GM21786 (cell line): ENCODE measurements around the gene MTO1.
"Not testable (repeated sequence)": the region's sequence is repeated elsewhere in the genome, so short reads cannot be mapped to it uniquely, and the experiment has no call there.

ENCODE experiments used
- ATAC-seq: cut with Tn5 transposase; IDR thresholded peaks from one replicate; pipeline ENCODE4 v1.9.1; 2021; ENCODE audit not compliant: unreplicated experiment

Gene MTO1

DNA sequence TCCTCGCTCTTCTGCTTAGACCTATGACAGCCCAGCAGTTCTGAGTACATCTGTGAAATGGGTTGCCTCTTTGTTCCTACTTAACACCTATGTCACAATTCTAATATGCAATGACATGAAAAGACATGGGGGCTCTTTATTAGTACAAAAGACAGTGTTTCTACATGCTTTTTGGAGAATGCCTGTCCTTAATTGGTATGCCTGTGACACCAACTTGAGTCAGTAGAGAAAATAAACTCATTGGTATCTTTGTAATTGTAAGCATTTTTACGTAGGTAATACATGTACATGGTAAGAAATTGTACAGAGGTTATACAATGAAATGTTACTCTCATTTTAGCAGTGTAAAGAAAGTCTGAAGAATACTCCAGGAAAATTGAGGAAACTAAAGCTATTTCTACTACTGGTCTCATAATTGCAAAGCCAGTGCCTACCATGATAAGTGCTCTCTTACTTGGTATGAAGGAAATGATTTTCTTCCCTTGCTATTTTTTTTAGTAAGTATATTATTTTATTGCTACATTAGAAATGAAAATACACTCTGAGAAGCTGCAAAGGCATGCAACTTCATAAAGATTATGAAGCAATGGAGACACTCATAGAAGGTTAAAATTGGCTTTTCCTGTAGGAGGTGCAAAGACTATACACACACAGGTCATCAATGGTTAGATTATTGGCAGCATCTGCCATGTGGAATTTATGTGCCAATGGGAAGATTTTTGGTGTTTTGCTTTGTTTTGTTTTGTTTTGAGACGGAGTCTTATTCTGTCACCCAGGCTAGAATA is 64.2 kb downstream of the MTO1 start:
- no peak for ATAC-seq

DNA sequence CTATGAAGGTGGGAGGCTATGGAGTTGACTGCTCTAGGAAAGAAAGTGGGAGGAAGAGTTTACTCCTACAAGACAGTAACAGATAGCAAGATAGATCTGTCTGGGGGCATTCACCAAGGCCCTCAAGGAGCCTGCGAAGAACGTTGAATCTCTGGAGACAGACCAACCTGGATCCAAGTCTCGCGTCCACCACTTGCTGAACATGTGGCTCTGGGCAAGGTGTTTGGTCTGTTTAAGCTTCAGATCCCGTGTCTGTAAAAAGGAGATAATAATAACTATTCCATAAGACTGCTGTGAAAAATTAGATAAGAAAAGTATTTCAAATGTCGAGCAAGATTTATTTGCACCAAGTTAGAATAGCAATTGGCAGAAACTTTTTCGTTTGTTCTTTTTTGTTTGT is 67.4 kb downstream of the MTO1 start:
- ATAC-seq, result no peak

DNA sequence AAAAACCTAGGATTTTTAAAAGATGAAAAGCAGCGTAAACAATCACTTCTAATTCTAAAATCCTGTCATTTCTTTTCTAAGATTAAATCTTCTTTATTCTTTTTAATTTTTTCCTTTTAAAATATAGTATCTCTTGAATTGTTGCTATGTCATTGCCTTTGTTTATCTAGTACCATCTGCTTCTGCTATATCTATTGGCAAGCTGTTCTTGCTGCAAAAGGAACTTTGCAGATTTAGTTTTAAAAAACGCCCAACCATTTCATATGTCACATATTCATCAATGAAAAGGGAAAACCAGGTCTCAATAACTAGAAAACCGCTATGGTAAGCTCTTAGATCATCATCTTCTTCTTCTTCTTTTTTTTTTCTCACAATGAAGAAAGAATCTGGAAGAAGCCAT is 70.8 kb downstream of the MTO1 start:
- no peak for ATAC-seq

DNA sequence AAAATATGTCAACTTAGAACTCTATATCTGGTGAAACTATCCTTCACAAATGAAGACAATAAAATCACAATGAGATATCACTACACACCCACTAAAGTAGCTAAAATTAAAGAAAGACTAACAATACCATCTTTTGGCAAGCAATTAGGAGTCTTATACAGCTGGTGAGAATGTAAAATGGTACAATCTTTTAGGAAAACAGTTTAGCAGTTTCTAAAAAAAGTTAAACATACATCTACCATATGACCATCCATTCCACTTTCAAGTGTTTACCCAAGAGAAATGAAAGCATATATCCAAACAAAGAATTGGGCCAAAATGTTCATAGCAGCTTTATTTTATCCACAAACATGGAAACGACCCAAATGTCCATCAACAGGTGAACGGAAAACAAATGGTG is 73.1 kb downstream of the MTO1 start:
- no peak for ATAC-seq

DNA sequence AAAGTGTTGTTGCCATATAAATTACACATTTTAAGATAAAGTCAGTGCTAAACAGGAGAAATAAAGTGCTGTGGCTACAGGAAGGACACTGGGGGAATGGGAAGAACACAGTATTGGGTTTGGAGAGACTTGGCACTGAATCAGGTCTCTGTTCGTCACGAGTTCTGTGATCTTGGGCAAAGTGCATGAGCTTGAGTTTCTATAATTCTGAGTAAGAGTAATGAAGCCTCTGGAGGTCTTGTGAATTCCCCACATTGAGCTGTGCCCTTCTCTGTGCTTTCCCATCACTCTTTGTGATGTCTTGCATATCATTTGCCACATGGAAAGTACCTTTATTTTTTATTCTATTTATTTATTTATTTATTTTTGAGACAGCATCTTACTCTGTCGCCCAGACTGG is 76.1 kb downstream of the MTO1 start:
- no peak for ATAC-seq

DNA sequence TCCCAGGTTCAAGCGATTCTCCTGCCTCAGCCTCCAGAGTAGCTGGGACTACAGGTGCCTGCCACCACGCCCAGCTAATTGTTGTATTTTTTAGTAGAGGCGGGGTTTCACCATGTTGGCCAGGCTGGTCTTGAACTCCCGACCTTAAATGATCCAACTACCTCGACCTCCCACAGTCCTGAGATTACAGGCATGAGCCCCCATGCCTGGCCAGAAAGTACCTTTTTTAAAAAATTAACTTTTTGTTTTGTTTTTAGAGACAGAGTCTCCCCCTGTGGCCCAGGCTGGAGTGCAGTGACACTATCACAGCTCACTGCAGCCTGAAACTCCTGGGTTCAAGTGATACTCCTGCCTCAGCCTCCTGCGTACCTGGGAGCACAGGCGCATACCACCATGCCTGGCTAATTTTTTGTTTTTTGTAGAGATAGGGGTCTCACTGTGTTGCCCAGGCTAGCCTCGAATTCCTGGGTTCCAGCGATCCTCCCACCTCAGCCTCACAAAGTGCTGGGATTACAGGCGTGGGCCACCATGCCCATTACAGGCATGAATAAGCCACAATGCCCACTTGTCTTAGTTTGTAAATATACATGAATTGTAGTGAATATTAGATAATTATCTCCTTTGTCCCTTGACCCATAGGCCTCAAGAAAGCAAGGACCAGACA is 76.7 kb downstream of the MTO1 start:
- ATAC-seq, result no peak

DNA sequence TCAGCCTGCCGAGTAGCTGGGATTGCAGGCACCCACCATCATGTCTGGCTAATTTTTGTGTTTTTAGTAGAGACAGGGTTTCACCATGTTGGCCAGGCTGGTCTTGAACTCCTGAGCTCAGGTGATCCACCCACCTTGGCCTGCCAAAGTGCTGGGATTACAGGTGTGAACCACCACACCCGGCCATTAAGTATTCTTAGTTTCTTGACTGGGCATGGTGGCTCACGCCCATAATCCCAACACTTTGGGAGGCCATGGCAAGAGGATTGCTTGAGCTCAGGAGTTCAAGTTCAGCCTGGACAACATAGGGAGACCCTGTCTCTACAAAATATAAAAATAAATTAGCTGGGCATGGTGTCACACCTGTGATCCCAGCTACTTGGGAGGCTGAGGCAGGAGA is 80.9 kb downstream of the MTO1 start:
- not testable (repeated sequence) for ATAC-seq

DNA sequence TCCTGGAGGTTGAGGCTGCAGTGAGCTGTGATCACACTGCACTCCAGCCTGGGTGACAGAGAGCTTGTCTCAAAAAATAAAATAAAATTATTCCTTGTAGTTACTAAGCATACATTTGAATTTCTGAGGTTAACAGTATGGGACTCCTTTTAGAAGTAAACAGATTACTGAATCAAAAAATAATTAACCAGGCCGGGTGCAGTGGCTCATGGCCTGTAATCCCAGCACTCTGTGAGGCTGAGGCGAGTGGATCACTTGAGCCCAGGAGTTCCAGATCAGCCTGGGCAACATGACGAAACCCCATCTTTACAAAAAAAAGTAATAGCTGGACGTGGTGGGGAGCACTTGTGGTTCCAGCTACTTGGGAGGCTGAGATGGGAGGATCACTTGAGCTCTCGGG is 81.4 kb downstream of the MTO1 start:
- no peak for ATAC-seq

DNA sequence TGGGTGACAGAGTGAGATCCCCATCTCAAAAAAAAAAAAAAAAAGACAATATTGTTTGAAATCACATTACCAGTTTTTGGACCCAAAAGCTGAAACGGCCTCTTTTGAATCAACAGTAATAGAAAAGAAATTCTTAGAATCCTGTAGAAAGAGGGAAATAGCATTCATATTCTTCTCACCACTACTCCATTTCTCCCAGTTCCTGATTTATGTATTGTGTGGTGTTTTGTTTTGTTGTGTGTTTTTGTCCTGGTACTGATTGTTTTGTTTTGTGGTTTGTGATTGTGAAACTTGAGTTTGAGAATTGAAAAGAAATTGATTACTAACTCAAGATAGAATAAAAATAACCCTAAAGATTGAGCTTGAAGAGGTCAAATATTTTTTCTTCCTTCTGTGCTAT is 85.5 kb downstream of the MTO1 start:
- no peak for ATAC-seq

DNA sequence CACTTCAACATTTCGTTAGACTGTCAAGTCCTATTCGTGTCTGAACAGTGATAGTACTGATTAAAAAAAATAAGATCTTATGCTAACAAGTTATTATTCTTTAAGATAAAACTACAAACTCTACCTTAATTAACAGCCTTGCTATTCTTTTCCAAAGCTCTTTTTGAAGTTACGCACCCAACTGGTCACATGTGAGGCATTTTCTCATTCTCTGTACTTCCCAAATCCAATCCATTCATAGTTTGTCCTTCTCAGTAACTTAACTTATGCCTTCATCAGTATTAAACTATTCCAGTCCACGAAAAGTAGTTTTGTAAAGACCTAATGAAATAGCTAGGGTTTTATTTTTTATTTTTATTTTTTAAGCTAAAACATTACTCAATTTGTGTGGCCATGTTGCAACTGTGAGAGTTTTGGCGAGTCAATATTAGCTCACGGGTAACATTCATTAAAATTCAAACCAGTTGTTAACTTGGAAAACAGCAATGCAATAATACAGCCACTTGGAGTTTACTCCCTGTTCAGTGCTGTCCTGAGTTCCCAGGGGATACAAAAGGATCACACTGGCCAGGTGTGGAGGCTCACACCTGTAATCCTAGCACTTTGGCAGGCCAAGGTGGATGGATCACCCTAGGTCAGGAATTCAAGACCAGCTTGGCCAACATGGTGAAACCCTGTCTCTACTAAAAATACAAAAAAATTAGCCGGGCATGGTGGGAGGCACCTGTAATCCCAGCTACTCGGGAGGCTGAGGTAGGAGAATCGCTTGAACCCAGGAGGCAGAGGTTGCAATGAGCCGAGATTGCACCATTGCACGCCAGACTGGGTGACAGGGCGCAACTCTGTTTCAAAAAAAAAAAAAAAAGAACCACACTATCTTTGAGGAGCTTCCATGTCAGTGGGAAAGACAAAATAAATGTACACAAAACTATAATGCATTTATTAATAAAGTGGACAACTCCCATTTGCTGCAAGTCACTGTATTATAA is 87.2 kb downstream of the MTO1 start:
- ATAC-seq, result no peak

DNA sequence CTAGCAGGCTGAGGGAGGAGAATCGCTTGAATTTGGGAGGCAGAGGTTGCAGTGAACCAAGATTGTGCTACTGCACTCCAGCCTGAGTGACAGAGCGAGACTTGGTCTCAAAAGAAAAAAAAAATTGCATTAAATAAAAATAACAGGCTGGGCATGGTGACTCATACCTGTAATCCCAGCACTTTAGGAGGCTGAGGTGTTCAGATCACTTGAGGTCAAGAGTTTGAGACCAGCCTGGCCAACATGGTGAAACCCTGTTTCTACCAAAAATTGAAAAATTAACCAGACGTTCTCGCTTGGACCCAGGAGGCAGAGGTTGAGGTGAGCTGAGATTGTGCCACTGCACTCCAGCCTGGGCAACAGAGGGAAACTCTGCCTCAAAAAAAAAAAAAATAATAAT is 89.6 kb downstream of the MTO1 start:
- not testable (repeated sequence) for ATAC-seq

DNA sequence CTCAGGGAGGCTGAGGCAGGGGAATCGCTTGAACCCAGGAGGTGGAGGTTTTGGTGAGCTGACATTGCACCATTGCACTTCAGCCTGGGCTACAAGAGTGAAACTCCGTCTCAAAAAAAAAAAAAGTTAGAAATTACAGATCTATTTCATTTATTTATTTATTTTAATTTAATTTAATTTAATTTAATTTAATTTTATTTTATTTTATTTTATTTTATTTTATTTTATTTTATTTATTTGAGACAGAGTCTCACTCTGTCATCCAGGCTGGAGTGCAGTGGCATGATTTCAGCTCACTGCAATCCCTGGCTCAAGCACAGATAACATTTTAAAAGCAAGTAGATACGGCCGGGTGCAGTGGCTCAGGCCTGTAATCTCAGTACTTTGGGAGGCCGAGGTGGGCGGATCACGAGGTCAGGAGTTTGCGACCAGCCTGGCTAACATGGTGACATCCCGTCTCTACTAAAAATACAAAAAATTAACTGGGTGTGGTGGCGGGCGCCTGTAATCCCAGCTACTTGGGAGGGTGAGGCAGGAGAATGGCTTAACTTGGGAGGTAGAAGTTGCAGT is 93.9 kb downstream of the MTO1 start:
- not testable (repeated sequence) for ATAC-seq

DNA sequence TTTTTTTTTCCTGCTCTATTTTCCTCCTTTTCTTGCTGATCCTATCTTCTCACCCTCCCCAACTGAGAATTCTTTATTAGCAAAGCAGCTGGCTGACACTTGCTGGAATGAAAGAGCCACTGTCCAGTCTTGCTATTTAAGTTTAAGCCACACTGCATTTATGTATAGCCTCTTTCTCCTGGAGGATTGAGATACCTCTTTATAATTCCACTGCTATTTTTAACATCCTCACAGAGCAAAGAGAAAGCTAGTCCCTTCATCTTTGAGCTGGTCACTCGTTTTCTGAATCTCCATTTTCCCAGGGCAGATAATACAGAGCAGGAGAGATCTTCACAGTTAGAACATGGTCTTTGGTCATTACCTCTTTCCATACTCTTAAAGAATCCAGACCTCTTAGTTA is 95.3 kb downstream of the MTO1 start:
- ATAC-seq, result no peak
